ENCODE measurements around the gene APMAP. TPM values are rescaled to one million over a fixed set of nuclear protein-coding genes. Genes with fewer than 3 reads are reported as not detected.

APMAP gene
- total and polyA plus RNA-seq, 4 donors: 40.8 to 87.0 (median 62.9) TPM

DNA sequence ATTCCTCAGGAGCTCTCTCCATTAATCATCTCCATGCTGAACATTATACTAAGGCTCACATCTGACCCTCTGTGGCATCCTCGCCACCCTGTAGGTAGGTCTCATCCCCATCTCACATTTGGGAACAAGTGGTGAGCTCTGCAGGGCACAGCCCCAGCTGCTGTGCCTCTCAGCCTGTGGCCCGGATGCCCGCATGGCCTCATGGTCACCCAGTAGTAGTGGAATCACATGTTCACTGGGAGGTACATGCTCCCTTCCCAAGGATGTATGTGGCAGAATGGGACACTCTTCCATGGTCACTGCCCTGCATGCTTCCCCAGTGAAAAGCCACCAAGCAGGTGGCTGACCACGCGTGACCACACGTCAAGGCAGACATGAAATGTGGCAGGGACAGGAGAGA, 26.3 kb upstream of the APMAP start:
- Histone ChIP-seq H3K36me3 (ENCODE audit: control insufficient read depth in 4 of 4, insufficient read depth in 4 of 4, low read length in 4 of 4) (peaks cover 0 to 33% (median 12%) of the 10 kb centered on the region in 4 donors), H3K4me1 (ENCODE audit: control insufficient read depth in 5 of 5, insufficient read depth in 5 of 5, low read length in 5 of 5) (peaks cover 0 to 28% (median 10%) of the 10 kb centered on the region in 5 donors), H3K27ac (ENCODE audit: low read depth in 1 of 2, low read length in 1 of 2) (peak overlapping the region in 1 of 2 donors; percentile 13), H3K9me3 (ENCODE audit: control insufficient read depth in 4 of 4, insufficient read depth in 3 of 4, low read length in 3 of 4) (no peaks in the 10 kb centered on the region), H3K4me3 (no peak overlapping the region), H3K9ac (ENCODE audit: insufficient read depth in 1 of 2, low read length in 2 of 2) (no peak overlapping the region), H3K27me3 (ENCODE audit: control insufficient read depth in 3 of 3, insufficient read depth in 3 of 3, low read length in 2 of 3) (no peaks in the 10 kb centered on the region)
- TF ChIP-seq, protein P1, sequence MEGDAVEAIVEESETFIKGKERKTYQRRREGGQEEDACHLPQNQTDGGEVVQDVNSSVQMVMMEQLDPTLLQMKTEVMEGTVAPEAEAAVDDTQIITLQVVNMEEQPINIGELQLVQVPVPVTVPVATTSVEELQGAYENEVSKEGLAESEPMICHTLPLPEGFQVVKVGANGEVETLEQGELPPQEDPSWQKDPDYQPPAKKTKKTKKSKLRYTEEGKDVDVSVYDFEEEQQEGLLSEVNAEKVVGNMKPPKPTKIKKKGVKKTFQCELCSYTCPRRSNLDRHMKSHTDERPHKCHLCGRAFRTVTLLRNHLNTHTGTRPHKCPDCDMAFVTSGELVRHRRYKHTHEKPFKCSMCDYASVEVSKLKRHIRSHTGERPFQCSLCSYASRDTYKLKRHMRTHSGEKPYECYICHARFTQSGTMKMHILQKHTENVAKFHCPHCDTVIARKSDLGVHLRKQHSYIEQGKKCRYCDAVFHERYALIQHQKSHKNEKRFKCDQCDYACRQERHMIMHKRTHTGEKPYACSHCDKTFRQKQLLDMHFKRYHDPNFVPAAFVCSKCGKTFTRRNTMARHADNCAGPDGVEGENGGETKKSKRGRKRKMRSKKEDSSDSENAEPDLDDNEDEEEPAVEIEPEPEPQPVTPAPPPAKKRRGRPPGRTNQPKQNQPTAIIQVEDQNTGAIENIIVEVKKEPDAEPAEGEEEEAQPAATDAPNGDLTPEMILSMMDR (IDR thresholded peaks at IDR 0.05; ENCODE audit: control extremely low read depth, extremely low read depth): no peak
- WGBS, 2 donors: 96% methylated on average over 6 of the region's 6 CpGs
- no peak for ATAC-seq (ENCODE audit: insufficient read depth, low FRiP score)
- no peak for DNase-seq

GRCh38 chr20:25018425-25018824, 25.9 kb upstream of the APMAP start:
- ATAC-seq (ENCODE audit: insufficient read depth, low FRiP score): no peak
- H3K9ac ChIP-seq (ENCODE audit: insufficient read depth in 1 of 2, low read length in 2 of 2): no peak overlapping the region
- H3K4me3 ChIP-seq: no peak overlapping the region
- H3K4me1 ChIP-seq (ENCODE audit: control insufficient read depth in 5 of 5, insufficient read depth in 5 of 5, low read length in 5 of 5): peaks cover 0 to 28% (median 10%) of the 10 kb centered on the region in 5 donors
- WGBS, 2 donors: 78 to 93% methylated on average over 2 of the region's 2 CpGs
- no peak overlapping the region for H3K27ac ChIP-seq (ENCODE audit: low read depth in 1 of 2, low read length in 1 of 2)
- H3K36me3 ChIP-seq (ENCODE audit: control insufficient read depth in 4 of 4, insufficient read depth in 4 of 4, low read length in 4 of 4): peaks cover 0 to 37% (median 13%) of the 10 kb centered on the region in 4 donors
- H3K9me3 ChIP-seq (ENCODE audit: control insufficient read depth in 4 of 4, insufficient read depth in 3 of 4, low read length in 3 of 4): no peaks in the 10 kb centered on the region
- H3K27me3 ChIP-seq (ENCODE audit: control insufficient read depth in 3 of 3, insufficient read depth in 3 of 3, low read length in 2 of 3): no peaks in the 10 kb centered on the region
- TF ChIP-seq, protein P1 (IDR thresholded peaks at IDR 0.05; ENCODE audit: control extremely low read depth, extremely low read depth): no peak
- no peak for DNase-seq

- peak; percentile 56 for ATAC-seq (ENCODE audit: insufficient read depth, low FRiP score)
- peak overlapping the region in 1 of 2 donors; percentile 50 for H3K27ac ChIP-seq (ENCODE audit: low read depth in 1 of 2, low read length in 1 of 2)
- TF ChIP-seq, protein P1 (IDR thresholded peaks at IDR 0.05; ENCODE audit: control extremely low read depth, extremely low read depth): no peak
Observed at GRCh38 chr20:25017257-25017803, 24.8 kb upstream of the APMAP start.

GRCh38 chr20:25016471-25016870, 23.9 kb upstream of the APMAP start:
- Histone ChIP-seq H3K9ac (ENCODE audit: insufficient read depth in 1 of 2, low read length in 2 of 2) (no peak overlapping the region), H3K4me1 (ENCODE audit: control insufficient read depth in 5 of 5, insufficient read depth in 5 of 5, low read length in 5 of 5) (peaks cover 0 to 20% (median 10%) of the 10 kb centered on the region in 5 donors), H3K27ac (ENCODE audit: low read depth in 1 of 2, low read length in 1 of 2) (no peak overlapping the region), H3K4me3 (no peak overlapping the region), H3K9me3 (ENCODE audit: control insufficient read depth in 4 of 4, insufficient read depth in 3 of 4, low read length in 3 of 4) (no peaks in the 10 kb centered on the region), H3K36me3 (ENCODE audit: control insufficient read depth in 4 of 4, insufficient read depth in 4 of 4, low read length in 4 of 4) (peaks cover 0 to 43% (median 15%) of the 10 kb centered on the region in 4 donors), H3K27me3 (ENCODE audit: control insufficient read depth in 3 of 3, insufficient read depth in 3 of 3, low read length in 2 of 3) (no peaks in the 10 kb centered on the region)
- DNase-seq: no peak
- TF ChIP-seq, protein P1 (IDR thresholded peaks at IDR 0.05; ENCODE audit: control extremely low read depth, extremely low read depth): no peak
- 92 to 94% methylated on average over 11 of the region's 11 CpGs for WGBS, 2 donors
- ATAC-seq (ENCODE audit: insufficient read depth, low FRiP score): no peak

More at GRCh38 chr20:25017257-25017803, 24.8 kb upstream of the APMAP start:
- peak; percentile 61 to 81 (median 70) for DNase-seq
- H3K4me3 ChIP-seq: no peak overlapping the region
- H3K36me3 ChIP-seq (ENCODE audit: control insufficient read depth in 4 of 4, insufficient read depth in 4 of 4, low read length in 4 of 4): peaks cover 0 to 37% (median 12%) of the 10 kb centered on the region in 4 donors
- H3K9me3 ChIP-seq (ENCODE audit: control insufficient read depth in 4 of 4, insufficient read depth in 3 of 4, low read length in 3 of 4): no peaks in the 10 kb centered on the region
- peaks cover 0 to 20% (median 10%) of the 10 kb centered on the region in 5 donors for H3K4me1 ChIP-seq (ENCODE audit: control insufficient read depth in 5 of 5, insufficient read depth in 5 of 5, low read length in 5 of 5)
- 67 to 85% methylated on average over 14 of the region's 14 CpGs for WGBS, 2 donors
- no peak overlapping the region for H3K9ac ChIP-seq (ENCODE audit: insufficient read depth in 1 of 2, low read length in 2 of 2)
- no peaks in the 10 kb centered on the region for H3K27me3 ChIP-seq (ENCODE audit: control insufficient read depth in 3 of 3, insufficient read depth in 3 of 3, low read length in 2 of 3)

Data from lung (tissue), 12 donors.